Measurements from ENCODE around the gene ARHGAP24.

GRCh38 chr4:85672116-85672515 lies 197.2 kb downstream of the ARHGAP24 start:
- TF ChIP-seq, protein P1, sequence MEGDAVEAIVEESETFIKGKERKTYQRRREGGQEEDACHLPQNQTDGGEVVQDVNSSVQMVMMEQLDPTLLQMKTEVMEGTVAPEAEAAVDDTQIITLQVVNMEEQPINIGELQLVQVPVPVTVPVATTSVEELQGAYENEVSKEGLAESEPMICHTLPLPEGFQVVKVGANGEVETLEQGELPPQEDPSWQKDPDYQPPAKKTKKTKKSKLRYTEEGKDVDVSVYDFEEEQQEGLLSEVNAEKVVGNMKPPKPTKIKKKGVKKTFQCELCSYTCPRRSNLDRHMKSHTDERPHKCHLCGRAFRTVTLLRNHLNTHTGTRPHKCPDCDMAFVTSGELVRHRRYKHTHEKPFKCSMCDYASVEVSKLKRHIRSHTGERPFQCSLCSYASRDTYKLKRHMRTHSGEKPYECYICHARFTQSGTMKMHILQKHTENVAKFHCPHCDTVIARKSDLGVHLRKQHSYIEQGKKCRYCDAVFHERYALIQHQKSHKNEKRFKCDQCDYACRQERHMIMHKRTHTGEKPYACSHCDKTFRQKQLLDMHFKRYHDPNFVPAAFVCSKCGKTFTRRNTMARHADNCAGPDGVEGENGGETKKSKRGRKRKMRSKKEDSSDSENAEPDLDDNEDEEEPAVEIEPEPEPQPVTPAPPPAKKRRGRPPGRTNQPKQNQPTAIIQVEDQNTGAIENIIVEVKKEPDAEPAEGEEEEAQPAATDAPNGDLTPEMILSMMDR (IDR thresholded peaks at IDR 0.05) = no peak
- no peak for TF ChIP-seq EZH2 (IDR thresholded peaks at IDR 0.05; ENCODE audit: borderline replicate concordance, insufficient read depth, low read depth, low read length, poor library complexity, severe bottlenecking)
